Keratinocyte (primary cell): ENCODE data around the gene VAC14. TPM values are rescaled to one million over a fixed set of nuclear protein-coding genes. Genes with fewer than 3 reads are reported as not detected.
A peak's percentile ranks its signal among the peaks of the same experiment; 100 is the strongest.

Experiments used
- DNase-seq: peaks from one replicate; pipeline ENCODE4 v3.0.0-alpha.2; 2011; ENCODE audit warnings: low read depth, missing footprints, low spot score
- FAIRE-seq: peaks from 2 replicates; lab custom pipeline; 2011; peaks lifted over from hg19 to GRCh38; lab: Jason Lieb, UNC
- H2AFZ ChIP-seq: 2 replicates; pipeline ENCODE4 v1.6.0; 2012; ENCODE audit warnings: low read length, control low read depth, inconsistent platforms; ENCODE audit not compliant: control insufficient read depth
- H3K27ac ChIP-seq: 2 replicates; pipeline ENCODE4 v1.5.1; 2011; ENCODE audit warnings: low read length; ENCODE audit not compliant: control insufficient read depth, insufficient read depth
- H3K27me3 ChIP-seq: 3 replicates; pipeline ENCODE4 v1.6.0; 2011; ENCODE audit warnings: low read length; ENCODE audit not compliant: control insufficient read depth, insufficient read depth; ENCODE audit errors: extremely low read depth
- H3K36me3 ChIP-seq, 2 experiments: 2 replicates in 1 of 2; 3 replicates in 1 of 2; pipeline ENCODE4 v1.5.1; 2011; ENCODE audit warnings: low read length in 2 of 2, mild to moderate bottlenecking in 1 of 2; ENCODE audit not compliant: control insufficient read depth in 2 of 2, insufficient read depth in 2 of 2; ENCODE audit errors: extremely low read depth in 1 of 2
- H3K4me1 ChIP-seq: 3 replicates; pipeline ENCODE4 v1.5.1; 2011; ENCODE audit warnings: low read length; ENCODE audit not compliant: control insufficient read depth, insufficient read depth; ENCODE audit errors: extremely low read depth
- H3K4me2 ChIP-seq: 3 replicates; pipeline ENCODE4 v1.6.0; 2011; ENCODE audit warnings: low read depth, low read length; ENCODE audit not compliant: control insufficient read depth, insufficient read depth; ENCODE audit errors: extremely low read depth
- H3K4me3 ChIP-seq, 3 experiments: fragments of 200-600 bp in 1 of 3; sonication (generic) in 1 of 3; 2 replicates in 2 of 3; 3 replicates in 1 of 3; pipeline ENCODE4 v1.5.1; 2011 to 2016; ENCODE audit warnings: low read length in 3 of 3, mild to moderate bottlenecking in 3 of 3, control low read depth in 2 of 3, inconsistent platforms in 1 of 3, low read depth in 1 of 3, mixed read lengths in 1 of 3, mixed run types in 1 of 3, moderate library complexity in 1 of 3; ENCODE audit not compliant: control insufficient read depth in 2 of 3, insufficient read depth in 2 of 3; ENCODE audit errors: extremely low read depth in 1 of 3
- H3K79me2 ChIP-seq: 2 replicates; pipeline ENCODE4 v1.6.0; 2012; ENCODE audit warnings: low read length; ENCODE audit not compliant: control insufficient read depth, insufficient read depth
- H3K9ac ChIP-seq: 3 replicates; pipeline ENCODE4 v1.6.0; 2011; ENCODE audit warnings: low read length; ENCODE audit not compliant: control insufficient read depth, insufficient read depth; ENCODE audit errors: extremely low read depth
- H3K9me1 ChIP-seq: 3 replicates; pipeline ENCODE4 v1.6.0; 2011; ENCODE audit warnings: low read length; ENCODE audit not compliant: control insufficient read depth, insufficient read depth; ENCODE audit errors: extremely low read depth
- H3K9me3 ChIP-seq: 2 replicates; pipeline ENCODE4 v1.5.1; 2012; ENCODE audit warnings: low read depth, low read length; ENCODE audit not compliant: control insufficient read depth
- H4K20me1 ChIP-seq: 3 replicates; pipeline ENCODE4 v1.6.0; 2011; ENCODE audit warnings: low read length; ENCODE audit not compliant: control insufficient read depth, insufficient read depth; ENCODE audit errors: extremely low read depth
- EZH2 ChIP-seq: IDR thresholded peaks from one replicate; pipeline ENCODE4 v1.6.1; 2012; ENCODE audit warnings: inconsistent platforms, mild to moderate bottlenecking, low read length, moderate library complexity
- dilution Hi-C: fragments of 300-500 bp; cut with MboI; formaldehyde crosslinking; loops from one replicate; pipeline ENCODE4 v1.7.0; 2020; ENCODE audit warnings: low sequenced_read_pairs; ENCODE audit not compliant: extremely low pct_ligation_motif_present
- polyA plus RNA-seq, 5 experiments: library from polyadenylated mRNA; depleted of rRNA in 3 of 5; stranded (reverse) in 3 of 5; stranded (forward) in 1 of 5; unstranded in 1 of 5; fragments of >200 nt; gene quantifications; 1 replicate in 1 of 5; 2 replicates in 3 of 5; 3 replicates in 1 of 5; pipeline versions ENCODE4 v1.2.1 to v1.2.3, GENCODE V29; 2011 to 2012; ENCODE audit warnings: missing spikeins in 2 of 5, low read depth in 1 of 5, low replicate concordance in 1 of 5
- TF ChIP-seq, protein P1 (sequence below), 3 experiments: IDR thresholded peaks in 1 of 3; conservative IDR thresholded peaks in 1 of 3; optimal IDR thresholded peaks in 1 of 3; 2 replicates in 2 of 3; 3 replicates in 1 of 3; pipeline versions ENCODE3 to v1.5.1; 2011; ENCODE audit warnings: low read length in 3 of 3, mild to moderate bottlenecking in 3 of 3, moderate library complexity in 2 of 3, control low read depth in 1 of 3, inconsistent platforms in 1 of 3; ENCODE audit not compliant: insufficient read depth in 2 of 3; ENCODE audit errors: extremely low read depth in 1 of 3

Gene VAC14
- polyA plus RNA-seq, 1 donor (not counting 4 experiments of a cell fraction or from before 2014, with no cell fraction given), result 15.9 TPM

GRCh38 chr16:70706948-70707465 lies 94.0 kb downstream of the VAC14 start:
- H3K9me3 ChIP-seq, result no peaks in the 10 kb centered on the region
- dilution Hi-C loops, result no loop called here
- no peaks in the 10 kb centered on the region for H3K36me3 ChIP-seq
- peak overlapping the region; percentile 27 for H2AFZ ChIP-seq
- peak overlapping the region in 1 of 3 experiments; percentile 29 for H3K4me3 ChIP-seq
- peak overlapping the region; percentile 75 for H3K4me2 ChIP-seq
- H3K9me1 ChIP-seq, result no peaks in the 10 kb centered on the region
- peaks cover 37% of the 10 kb centered on the region for H3K4me1 ChIP-seq
- no peaks in the 10 kb centered on the region for H3K27me3 ChIP-seq
- peak overlapping the region; percentile 82 for H3K27ac ChIP-seq
- H4K20me1 ChIP-seq, result no peaks in the 10 kb centered on the region
- TF ChIP-seq, protein P1, sequence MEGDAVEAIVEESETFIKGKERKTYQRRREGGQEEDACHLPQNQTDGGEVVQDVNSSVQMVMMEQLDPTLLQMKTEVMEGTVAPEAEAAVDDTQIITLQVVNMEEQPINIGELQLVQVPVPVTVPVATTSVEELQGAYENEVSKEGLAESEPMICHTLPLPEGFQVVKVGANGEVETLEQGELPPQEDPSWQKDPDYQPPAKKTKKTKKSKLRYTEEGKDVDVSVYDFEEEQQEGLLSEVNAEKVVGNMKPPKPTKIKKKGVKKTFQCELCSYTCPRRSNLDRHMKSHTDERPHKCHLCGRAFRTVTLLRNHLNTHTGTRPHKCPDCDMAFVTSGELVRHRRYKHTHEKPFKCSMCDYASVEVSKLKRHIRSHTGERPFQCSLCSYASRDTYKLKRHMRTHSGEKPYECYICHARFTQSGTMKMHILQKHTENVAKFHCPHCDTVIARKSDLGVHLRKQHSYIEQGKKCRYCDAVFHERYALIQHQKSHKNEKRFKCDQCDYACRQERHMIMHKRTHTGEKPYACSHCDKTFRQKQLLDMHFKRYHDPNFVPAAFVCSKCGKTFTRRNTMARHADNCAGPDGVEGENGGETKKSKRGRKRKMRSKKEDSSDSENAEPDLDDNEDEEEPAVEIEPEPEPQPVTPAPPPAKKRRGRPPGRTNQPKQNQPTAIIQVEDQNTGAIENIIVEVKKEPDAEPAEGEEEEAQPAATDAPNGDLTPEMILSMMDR (optimal IDR thresholded peaks at IDR 0.05 in 1 of 3, IDR thresholded peaks at IDR 0.05 in 1 of 3, conservative IDR thresholded peaks at IDR 0.05 in 1 of 3; ENCODE audit: extremely low read depth in 1 of 3, insufficient read depth in 2 of 3, low read length in 3 of 3), result no peak
- TF ChIP-seq EZH2, result no peak
- FAIRE-seq (peak; percentile 98), DNase-seq (peak; percentile 92)
- no peaks in the 10 kb centered on the region for H3K79me2 ChIP-seq
- peak overlapping the region; percentile 39 for H3K9ac ChIP-seq

DNA sequence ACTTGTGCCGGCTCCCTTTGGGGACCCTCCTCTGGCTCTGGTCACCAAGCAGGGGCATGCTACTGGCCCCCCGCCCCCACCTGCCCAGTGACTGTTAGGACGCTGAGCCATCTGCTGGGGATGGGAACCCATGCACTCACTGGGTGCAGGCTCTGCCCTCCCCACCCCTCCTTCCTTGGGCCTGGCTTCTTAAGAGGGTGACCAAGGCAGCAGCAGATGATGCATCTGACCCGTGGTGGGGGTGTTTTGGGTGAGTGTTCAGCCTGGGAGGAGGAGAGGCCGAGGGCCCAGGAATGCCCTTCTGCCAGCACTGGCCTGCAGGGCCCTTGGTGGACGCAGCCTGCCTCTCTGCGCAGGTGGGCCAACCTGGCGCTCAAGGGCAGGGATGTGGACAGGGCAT lies 95.9 kb downstream of the VAC14 start:
- H3K9ac ChIP-seq, result no peak overlapping the region
- no peak overlapping the region for H3K4me2 ChIP-seq
- TF ChIP-seq, protein P1 (optimal IDR thresholded peaks at IDR 0.05 in 1 of 3, IDR thresholded peaks at IDR 0.05 in 1 of 3, conservative IDR thresholded peaks at IDR 0.05 in 1 of 3; ENCODE audit: extremely low read depth in 1 of 3, insufficient read depth in 2 of 3, low read length in 3 of 3), result no peak
- TF ChIP-seq EZH2, result no peak
- FAIRE-seq (no peak), DNase-seq (no peak)
- H3K36me3 ChIP-seq, result no peaks in the 10 kb centered on the region
- no peak overlapping the region for H2AFZ ChIP-seq
- H3K9me1 ChIP-seq, result no peaks in the 10 kb centered on the region
- H3K79me2 ChIP-seq, result no peaks in the 10 kb centered on the region
- no peaks in the 10 kb centered on the region for H3K9me3 ChIP-seq
- H4K20me1 ChIP-seq, result no peaks in the 10 kb centered on the region
- peaks cover 53% of the 10 kb centered on the region for H3K4me1 ChIP-seq
- H3K27me3 ChIP-seq, result no peaks in the 10 kb centered on the region
- no peak overlapping the region for H3K27ac ChIP-seq
- dilution Hi-C loops, result no loop called here
- H3K4me3 ChIP-seq, result no peak overlapping the region
